DMS 273 (cell line): ENCODE data around the gene DOK5.
"Not testable (repeated sequence)": the region's sequence is repeated elsewhere in the genome, so short reads cannot be mapped to it uniquely, and the experiment has no call there.

Source experiments
- DNase-seq: peaks from one replicate; lab custom pipeline; 2025; ENCODE audit not compliant: unreplicated experiment; lab: John Stamatoyannopoulos, UW

Gene DOK5

GRCh38 chr20:54475334-54476168, at the start of gene DOK5:
DOK5 (plus strand) TSS chr20:54475593; CDS start chr20:54475947, 354 bp downstream.
- DNase-seq: peak; percentile 48

- DNase-seq: no peak
These were observed 46.0 kb upstream of the DOK5 start for GRCh38 chr20:54429364-54429763.

GRCh38 chr20:54431156-54431944, 44.0 kb upstream of the DOK5 start:
- DNase-seq: no peak

- no peak for DNase-seq
These were observed 42.4 kb upstream of the DOK5 start for GRCh38 chr20:54432966-54433365.

- peak; percentile 56 for DNase-seq
These were observed 41.8 kb upstream of the DOK5 start for GRCh38 chr20:54433636-54434035.

- no peak for DNase-seq
These were observed 41.2 kb upstream of the DOK5 start for GRCh38 chr20:54434196-54434595.

GRCh38 chr20:54435015-54435414, 40.4 kb upstream of the DOK5 start:
- no peak for DNase-seq

- DNase-seq: not testable (repeated sequence)
These were observed 39.0 kb upstream of the DOK5 start for GRCh38 chr20:54436410-54436809.

GRCh38 chr20:54438166-54438565, 37.2 kb upstream of the DOK5 start:
- DNase-seq: no peak

- no peak for DNase-seq
These were observed 25.2 kb upstream of the DOK5 start for GRCh38 chr20:54450207-54450606.

GRCh38 chr20:54451171-54451570, 24.2 kb upstream of the DOK5 start:
- no peak for DNase-seq

GRCh38 chr20:54452277-54452676, 23.1 kb upstream of the DOK5 start:
- DNase-seq: no peak

GRCh38 chr20:54454982-54455381, 20.4 kb upstream of the DOK5 start:
- no peak for DNase-seq

GRCh38 chr20:54456423-54456822, 19.0 kb upstream of the DOK5 start:
- DNase-seq: no peak

GRCh38 chr20:54456961-54457360, 18.4 kb upstream of the DOK5 start:
- no peak for DNase-seq

GRCh38 chr20:54458219-54458618, 17.2 kb upstream of the DOK5 start:
- no peak for DNase-seq

- DNase-seq: no peak
These were observed 16.1 kb upstream of the DOK5 start for GRCh38 chr20:54459279-54459678.

- DNase-seq: no peak
These were observed 11.4 kb upstream of the DOK5 start for GRCh38 chr20:54464003-54464402.

GRCh38 chr20:54466127-54466526, 9.3 kb upstream of the DOK5 start:
- DNase-seq: no peak

GRCh38 chr20:54467622-54468021, 7.8 kb upstream of the DOK5 start:
- DNase-seq: no peak

GRCh38 chr20:54468082-54468481, 7.3 kb upstream of the DOK5 start:
- DNase-seq: peak; percentile 78

- peak; percentile 15 for DNase-seq
These were observed 6.1 kb upstream of the DOK5 start for GRCh38 chr20:54469293-54469692.
